GM21825 (cell line): ENCODE results near the gene ICA1L.
"Not testable (repeated sequence)": the region's sequence is repeated elsewhere in the genome, so short reads cannot be mapped to it uniquely, and the experiment has no call there.

Experiments used
- ATAC-seq: cut with Tn5 transposase; IDR thresholded peaks from one replicate; pipeline ENCODE4 v1.9.1; 2021; ENCODE audit warnings: mild to moderate bottlenecking, moderate library complexity; ENCODE audit not compliant: unreplicated experiment

ICA1L gene

DNA sequence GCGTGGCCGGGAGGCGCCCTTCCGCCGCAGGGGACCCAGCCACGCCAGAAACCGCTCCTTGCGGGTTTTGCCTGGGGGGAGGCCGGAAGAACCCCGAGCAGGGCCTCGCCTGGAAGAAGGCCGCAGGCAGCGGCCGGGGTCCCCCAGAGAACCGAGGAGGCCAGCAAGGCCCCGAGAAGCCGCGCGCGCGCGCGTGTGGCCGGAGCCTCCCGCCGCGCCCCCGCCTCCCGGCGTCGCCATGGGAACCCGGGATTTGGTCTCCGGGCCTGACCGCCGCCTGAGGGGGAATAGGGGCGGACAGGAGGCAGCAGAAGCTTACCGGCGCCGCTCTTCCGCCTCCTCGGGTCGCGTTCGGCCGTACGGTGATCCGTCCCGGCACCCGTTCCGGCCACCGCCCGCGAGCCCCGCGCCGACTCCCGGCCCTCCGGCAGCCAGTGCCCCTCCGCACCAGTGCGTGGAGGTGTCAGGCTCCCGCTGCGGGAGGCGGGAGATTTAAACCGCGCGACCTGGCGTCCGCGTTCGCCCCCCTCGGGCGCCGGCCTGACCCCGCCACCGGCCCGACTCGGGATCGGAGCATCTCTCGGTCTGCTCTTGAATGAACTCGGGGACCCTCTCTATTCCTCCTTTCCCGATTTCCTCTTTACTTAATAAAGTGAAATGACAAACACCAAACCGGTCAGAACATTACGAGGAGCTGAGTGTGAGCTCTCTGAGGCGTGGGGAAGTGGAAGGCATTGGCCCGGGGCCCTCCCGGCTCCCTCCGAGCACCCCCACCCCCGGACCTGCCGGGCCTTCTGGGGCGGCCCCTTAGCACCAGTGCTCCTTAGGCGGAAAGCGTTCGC lies at the start of gene ICA1L:
Gene ICA1L, minus strand, starts transcription at position 467 of the 842 bp plus-strand sequence. CDS start 42,757 bp downstream, outside the sequence.
- peak; percentile 49 for ATAC-seq

DNA sequence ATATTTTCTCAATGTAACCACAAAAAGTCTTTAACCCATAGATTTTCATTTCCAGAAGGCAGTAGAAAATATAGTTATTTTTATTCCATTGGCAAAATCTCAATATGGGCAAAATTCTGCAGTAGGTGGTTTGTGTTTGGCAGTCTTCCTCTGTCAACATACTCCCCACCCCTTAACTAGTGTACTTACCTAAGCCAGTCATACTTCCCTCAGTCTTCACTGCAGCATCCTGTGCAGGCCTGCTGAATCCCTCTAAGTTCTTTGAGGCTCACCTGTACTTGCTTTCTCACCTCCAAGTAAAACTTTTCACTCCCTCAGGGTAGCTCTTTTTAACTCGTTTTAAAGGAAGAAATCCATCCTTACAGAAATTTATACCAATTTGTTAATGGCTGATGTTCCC lies 47.3 kb upstream of the ICA1L start:
- ATAC-seq, result no peak

DNA sequence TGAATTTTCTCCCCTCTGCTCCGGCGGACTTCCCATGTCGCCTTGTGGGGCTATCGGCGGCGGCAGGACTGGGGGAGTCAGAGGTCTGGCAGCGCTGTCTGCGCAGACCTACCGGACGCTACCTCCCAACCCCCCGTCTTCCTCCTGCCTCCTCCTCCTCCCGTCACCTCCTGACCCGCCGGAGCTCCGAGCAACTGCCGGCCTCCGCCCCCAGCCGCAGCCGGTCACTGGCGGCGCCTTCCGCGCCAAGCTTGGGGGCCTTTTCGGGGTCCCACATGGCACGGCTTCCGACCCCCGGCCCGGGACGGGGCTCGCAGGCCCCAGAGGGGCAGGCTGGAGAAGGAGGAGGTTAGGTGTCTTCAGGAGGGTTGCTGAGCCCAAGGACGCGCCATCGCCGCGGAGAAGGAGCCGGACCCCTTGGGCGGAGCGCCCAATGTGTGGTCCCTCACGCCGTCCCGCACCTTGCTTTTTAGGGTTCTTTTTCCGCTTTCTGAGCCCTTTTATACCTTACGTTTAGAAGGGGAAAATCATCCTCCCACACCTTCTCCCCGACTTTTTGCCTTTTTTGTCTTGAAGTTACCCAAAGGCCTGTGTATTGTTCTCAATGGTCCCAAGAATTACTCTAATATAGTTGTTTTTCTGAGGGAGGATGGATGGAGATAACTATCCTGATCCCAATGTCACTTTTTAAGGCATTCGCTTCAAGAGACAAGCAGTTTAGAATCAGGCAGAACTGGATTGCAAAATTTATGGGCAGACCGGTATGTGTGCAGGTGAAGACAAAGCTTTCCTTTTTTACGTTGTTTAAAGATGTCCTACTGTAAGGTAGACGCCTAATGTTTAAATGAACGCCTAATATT lies 41.0 kb upstream of the ICA1L start:
- peak; percentile 53 for ATAC-seq

GRCh38 chr2:202911512-202912341 lies 40.2 kb upstream of the ICA1L start, which contains the start of the genes CARF and WDR12:
Gene CARF, plus strand, starts transcription at chr2:202912275. Its CDS starts 29,628 bp downstream, at chr2:202941903.
Gene WDR12, minus strand, starts transcription at chr2:202911673. Its CDS starts 197 bp downstream, at chr2:202911476.
- ATAC-seq, result peak; percentile 78

DNA sequence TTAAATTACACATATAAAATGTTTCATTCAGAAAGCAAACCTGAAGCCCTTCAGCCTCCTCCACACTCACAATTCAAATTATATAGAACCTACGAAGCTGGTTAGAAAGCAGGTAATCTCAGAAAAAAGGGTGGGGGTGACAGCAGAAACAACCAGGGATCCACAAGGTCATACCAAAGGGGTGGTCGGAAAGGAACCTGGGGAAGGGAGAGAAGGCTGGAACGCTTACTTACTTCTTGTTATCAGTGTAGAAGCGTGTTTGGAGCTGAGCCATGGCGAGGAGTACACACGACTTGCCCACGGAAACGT lies 39.6 kb upstream of the ICA1L start:
- no peak for ATAC-seq

- ATAC-seq, result no peak
These were observed 39.1 kb upstream of the ICA1L start for GRCh38 chr2:202910698-202911097.

DNA sequence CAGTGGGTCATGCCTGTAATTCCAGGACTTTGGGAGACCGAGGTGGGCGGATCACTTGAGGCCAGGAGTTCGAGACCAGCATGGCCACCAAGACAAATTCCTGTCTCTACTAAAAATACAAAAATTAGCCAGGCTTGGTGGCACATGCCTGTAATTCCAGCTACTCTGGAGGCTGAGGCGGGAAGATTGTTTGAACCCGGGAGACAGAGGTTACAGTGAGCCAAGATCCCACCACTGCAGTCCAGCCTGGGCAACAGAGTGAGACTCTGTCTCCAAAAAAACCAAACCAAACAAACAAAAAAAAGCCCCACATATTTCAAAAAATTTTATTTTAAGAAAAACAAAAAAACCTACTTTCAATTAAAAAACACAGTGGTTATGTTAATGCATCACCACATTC lies 38.7 kb upstream of the ICA1L start:
- not testable (repeated sequence) for ATAC-seq

GRCh38 chr2:202909394-202910192 lies 38.0 kb upstream of the ICA1L start:
- ATAC-seq, result no peak

DNA sequence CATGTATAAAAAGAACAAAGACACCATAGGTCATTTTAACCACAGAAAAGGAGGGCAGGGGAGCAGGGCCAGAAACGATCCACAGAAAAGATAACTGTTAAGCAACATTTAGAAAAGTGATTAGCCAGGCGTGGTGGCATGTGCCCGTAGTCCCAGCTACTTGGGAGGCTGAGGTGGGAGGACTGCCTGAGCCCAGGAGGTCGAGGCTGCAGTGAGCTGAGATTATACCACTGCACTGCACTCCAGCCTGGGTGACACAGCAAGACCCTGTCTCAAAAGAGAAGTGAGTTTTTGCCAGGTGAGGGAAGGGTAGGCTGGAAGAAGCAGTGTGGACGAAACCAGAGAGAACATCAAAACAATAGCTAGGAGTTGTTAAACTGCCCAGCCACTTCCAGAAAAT lies 36.6 kb upstream of the ICA1L start:
- ATAC-seq, result no peak

GRCh38 chr2:202905507-202905906 lies 33.9 kb upstream of the ICA1L start:
- ATAC-seq, result not testable (repeated sequence)

GRCh38 chr2:202885190-202885589 lies 13.6 kb upstream of the ICA1L start:
- no peak for ATAC-seq

- ATAC-seq, result no peak
These were observed 12.6 kb upstream of the ICA1L start for GRCh38 chr2:202883987-202884675.

DNA sequence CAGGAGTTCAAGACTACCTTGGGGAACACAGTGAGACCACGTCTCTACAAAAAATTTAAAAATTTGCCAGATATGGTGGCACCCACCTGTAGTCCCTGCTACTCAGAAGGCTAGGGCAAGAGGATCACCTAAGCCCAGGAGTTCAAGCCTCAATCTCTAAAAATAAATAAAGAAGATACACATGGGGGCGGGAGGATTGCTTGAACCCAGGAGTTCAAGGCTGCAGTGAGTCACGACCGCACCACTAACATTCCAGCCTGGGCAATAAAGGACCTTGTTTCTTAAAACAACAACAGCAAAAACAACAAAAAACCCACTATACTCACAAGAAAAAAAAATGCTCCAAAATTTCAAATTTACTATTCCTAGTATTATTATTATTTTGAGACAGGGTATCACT lies 10.0 kb upstream of the ICA1L start:
- ATAC-seq, result no peak

- ATAC-seq, result no peak
These were observed 6.1 kb upstream of the ICA1L start for GRCh38 chr2:202877699-202878098.

DNA sequence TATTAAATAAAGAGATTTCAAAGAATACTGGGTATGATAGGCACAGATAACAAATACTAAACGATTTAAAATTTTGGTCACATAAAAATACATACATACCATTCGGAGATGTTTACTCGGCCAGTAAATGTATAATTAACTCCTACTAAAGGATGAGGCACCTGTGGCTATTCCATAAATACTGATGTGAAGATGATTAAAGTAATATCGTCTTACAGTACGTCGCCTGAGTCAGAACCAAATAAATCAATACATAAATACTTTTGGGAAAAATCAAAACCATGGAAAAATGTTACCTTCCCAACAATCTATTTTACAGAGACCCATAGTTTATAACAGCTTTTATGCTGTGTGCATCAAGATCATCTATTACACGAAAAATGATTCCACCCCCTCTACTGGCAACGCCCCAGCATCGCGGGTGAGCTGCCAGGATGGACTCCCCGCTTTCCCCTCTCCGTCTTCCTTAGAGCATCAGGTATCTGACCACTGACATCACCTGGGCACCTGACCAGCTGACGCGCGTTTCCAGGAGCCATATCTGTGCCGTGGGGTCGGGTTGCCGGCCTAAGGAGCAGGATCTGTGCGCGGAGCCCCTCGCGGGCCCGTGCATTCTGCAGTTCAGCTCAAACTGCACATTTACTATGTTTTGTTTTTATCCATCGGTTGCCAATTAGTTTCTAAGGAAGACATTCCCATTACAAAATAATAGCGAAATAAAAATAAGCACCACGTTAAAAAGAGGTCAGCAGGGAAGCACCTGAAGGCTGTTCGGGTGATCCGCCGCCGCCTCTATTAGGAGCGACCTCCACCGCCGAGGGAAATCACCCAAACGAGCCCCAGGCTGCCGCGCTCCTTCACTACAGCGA lies 901 bp downstream of the ICA1L start:
- peak; percentile 79 for ATAC-seq

DNA sequence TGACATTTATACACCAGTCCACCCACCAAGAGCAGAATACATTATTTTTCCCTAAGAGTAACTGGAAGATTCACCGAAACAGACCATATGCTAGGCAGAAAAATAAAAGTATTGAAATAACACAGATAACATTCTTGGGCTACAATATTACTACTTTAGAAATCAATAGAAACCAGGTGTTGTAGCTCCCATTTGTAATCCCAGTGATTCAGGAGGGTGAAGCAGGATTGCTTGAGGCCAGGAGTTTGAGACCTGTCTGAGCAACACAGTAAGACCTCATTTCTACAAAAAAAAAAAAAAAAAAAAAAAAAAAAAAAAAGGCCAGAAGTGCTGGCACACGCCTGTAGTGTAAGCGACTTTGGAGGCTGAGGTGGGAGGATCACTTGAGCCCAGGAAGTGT lies 9.6 kb downstream of the ICA1L start:
- ATAC-seq, result no peak

DNA sequence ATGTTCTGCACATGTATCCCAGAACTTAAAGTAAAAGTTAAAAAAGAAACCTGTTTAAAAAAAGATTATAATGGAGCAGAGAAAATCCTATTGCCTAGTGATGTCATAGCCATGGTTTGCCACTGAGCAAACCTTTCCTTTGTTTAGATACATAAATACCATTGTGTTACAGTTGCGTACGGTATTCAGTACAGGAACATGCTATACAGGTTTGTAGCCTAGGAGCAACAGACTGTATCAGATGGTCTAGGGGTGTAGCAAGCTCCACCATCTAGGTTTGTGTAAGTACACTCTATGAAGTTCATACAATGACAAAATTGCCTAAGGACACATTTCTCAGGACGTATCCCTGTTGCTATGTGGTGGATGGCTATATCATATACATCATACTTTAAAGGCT lies 13.0 kb downstream of the ICA1L start:
- ATAC-seq, result no peak

DNA sequence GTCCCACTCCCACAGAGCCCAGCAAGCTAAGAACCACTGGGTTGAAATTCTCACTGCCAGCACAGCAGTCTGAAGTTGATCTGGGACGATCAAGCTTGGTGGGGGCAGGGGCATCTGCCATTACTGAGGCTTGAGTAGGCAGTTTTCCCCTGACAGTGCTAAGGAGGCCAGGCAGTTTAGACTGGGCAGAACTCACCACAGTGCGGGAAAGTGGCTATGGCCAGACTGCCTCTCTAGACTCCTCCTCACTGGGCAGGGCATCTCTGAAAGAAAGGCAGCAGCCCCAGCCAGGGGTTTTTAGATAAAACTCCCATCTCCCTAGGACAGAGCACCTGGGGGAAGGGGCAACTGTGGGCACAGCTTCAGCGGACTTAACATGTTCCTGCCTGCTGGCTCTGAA lies 22.2 kb downstream of the ICA1L start:
- not testable (repeated sequence) for ATAC-seq

GRCh38 chr2:202848813-202849212 lies 22.8 kb downstream of the ICA1L start:
- ATAC-seq, result peak; percentile 15
